HG02798 (cell line): ENCODE results near the gene LRRC73.

Source experiments
- ATAC-seq: cut with Tn5 transposase; IDR thresholded peaks from one replicate; pipeline ENCODE4 v1.9.1; 2021; ENCODE audit warnings: mild to moderate bottlenecking; ENCODE audit not compliant: unreplicated experiment, poor library complexity

LRRC73 gene

GRCh38 chr6:43494766-43495165 lies 15.4 kb downstream of the LRRC73 start:
- ATAC-seq, result no peak

GRCh38 chr6:43494321-43494720 lies 15.8 kb downstream of the LRRC73 start:
- ATAC-seq, result no peak

- no peak for ATAC-seq
Measured at GRCh38 chr6:43493833-43494232, 16.3 kb downstream of the LRRC73 start.

GRCh38 chr6:43493230-43493629 lies 16.9 kb downstream of the LRRC73 start:
- no peak for ATAC-seq

GRCh38 chr6:43492673-43493072 lies 17.5 kb downstream of the LRRC73 start:
- ATAC-seq, result no peak

- no peak for ATAC-seq
Measured at GRCh38 chr6:43491750-43492661, 18.1 kb downstream of the LRRC73 start.

- ATAC-seq, result no peak
Measured at GRCh38 chr6:43490523-43490939, 19.6 kb downstream of the LRRC73 start.

- ATAC-seq, result no peak
Measured at GRCh38 chr6:43489277-43490072, 20.7 kb downstream of the LRRC73 start.

- no peak for ATAC-seq
Measured at GRCh38 chr6:43488667-43489276, 21.4 kb downstream of the LRRC73 start.

GRCh38 chr6:43481591-43482236 lies 28.4 kb downstream of the LRRC73 start:
- ATAC-seq, result no peak

- ATAC-seq, result no peak
Measured at GRCh38 chr6:43481075-43481474, 29.1 kb downstream of the LRRC73 start.

GRCh38 chr6:43478008-43478372 lies 32.2 kb downstream of the LRRC73 start:
- ATAC-seq, result no peak

- peak; percentile 98 for ATAC-seq
Measured at GRCh38 chr6:43477235-43478007, 32.7 kb downstream of the LRRC73 start, which contains the start of gene TJAP1. Gene TJAP1, plus strand, starts transcription at chr6:43477570. Its CDS starts 21,432 bp downstream, at chr6:43499002.

- ATAC-seq, result no peak
Measured at GRCh38 chr6:43476746-43477145, 33.4 kb downstream of the LRRC73 start.

- no peak for ATAC-seq
Measured at GRCh38 chr6:43475516-43475915, 34.6 kb downstream of the LRRC73 start.

GRCh38 chr6:43472515-43472914 lies 37.6 kb downstream of the LRRC73 start:
- no peak for ATAC-seq

- no peak for ATAC-seq
Measured at GRCh38 chr6:43471399-43471798, 38.7 kb downstream of the LRRC73 start.

GRCh38 chr6:43469947-43470346 lies 40.2 kb downstream of the LRRC73 start:
- ATAC-seq, result no peak
